Effector memory CD8-positive, alpha-beta T cell (primary cell): ENCODE results near the gene ZMYND8.
"Not testable (repeated sequence)": the region's sequence is repeated elsewhere in the genome, so short reads cannot be mapped to it uniquely, and the experiment has no call there.

Experiments
- ATAC-seq: fragments of 150-1000 bp; cut with Tn5 transposase; replicated peaks from 2 replicates; pipeline ENCODE4 v1.10.0; 2021; ENCODE audit warnings: mild to moderate bottlenecking, moderate library complexity
- DNase-seq, 3 experiments: peaks; one replicate each; pipeline ENCODE4 v3.0.0; 2021
- H3K27ac Mint-ChIP-seq, 2 donors: one replicate each; pipeline ENCODE4 v1.8.0; 2022; ENCODE audit warnings: mild to moderate bottlenecking in 2 of 2, mixed read lengths in 2 of 2, moderate library complexity in 2 of 2
- H3K27me3 Mint-ChIP-seq, 2 donors: one replicate each; pipeline ENCODE4 v1.8.0; 2022; ENCODE audit warnings: mixed read lengths in 2 of 2
- H3K36me3 Mint-ChIP-seq: one replicate; pipeline ENCODE4 v1.8.0; 2022; ENCODE audit warnings: mild to moderate bottlenecking, moderate library complexity, mixed read lengths; ENCODE audit not compliant: insufficient read depth
- H3K4me1 Mint-ChIP-seq, 2 donors: one replicate each; pipeline ENCODE4 v1.8.0; 2022; ENCODE audit warnings: low read depth in 2 of 2, mixed read lengths in 2 of 2
- H3K4me3 Mint-ChIP-seq, 2 donors: one replicate each; pipeline ENCODE4 v1.8.0; 2022; ENCODE audit warnings: mild to moderate bottlenecking in 2 of 2, mixed read lengths in 2 of 2, moderate library complexity in 2 of 2
- H3K9me3 Mint-ChIP-seq, 2 donors: one replicate each; pipeline ENCODE4 v1.8.0; 2022; ENCODE audit warnings: mixed read lengths in 2 of 2

Gene ZMYND8

DNA sequence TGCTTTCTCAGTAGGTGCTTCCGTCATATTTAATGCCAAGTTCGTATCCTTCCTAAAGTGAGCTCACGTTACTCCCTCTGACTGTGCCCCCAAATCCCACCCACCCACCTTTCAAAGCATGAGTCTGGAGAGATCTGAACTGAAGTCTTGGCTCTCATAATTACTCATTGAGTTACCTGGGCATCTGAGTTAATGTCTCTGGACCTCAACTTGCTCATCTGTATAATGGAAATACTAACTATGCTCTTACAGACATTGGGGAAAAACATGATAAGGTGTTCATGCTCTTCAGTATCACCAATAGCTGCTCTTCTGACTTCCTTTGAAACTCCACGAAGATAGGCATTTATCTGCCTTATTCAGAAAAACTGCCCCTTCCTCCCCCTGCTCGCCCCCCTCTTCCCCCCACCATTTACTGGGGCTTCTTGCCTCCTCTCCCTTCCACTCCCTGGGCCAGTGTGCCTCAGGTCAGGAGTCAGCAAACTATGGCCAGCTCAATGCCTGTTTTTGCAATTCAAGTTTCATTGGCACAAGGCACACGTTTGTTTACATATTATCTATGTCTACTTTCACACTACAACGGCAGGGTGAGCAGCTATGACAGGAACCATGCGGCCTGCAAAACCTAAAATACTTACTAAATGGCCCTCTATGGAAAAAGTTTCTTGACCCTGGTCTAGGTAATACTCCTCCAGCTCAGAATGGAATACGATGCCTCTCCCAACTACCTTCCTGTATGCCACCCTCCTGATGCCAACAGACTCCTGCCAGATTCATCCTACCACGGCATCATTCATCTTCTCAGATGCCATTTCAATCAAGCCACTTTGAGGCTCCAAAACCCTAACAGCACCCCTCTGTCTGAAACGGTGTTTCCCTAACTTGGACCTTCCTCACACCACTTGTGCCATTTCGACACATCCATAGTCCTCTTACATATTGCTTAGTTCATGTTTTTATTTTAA lies 138.7 kb downstream of the ZMYND8 start:
- H3K27me3 Mint-ChIP-seq: no peaks in the 10 kb centered on the region
- H3K4me1 Mint-ChIP-seq: peaks cover 0 to 10% of the 10 kb centered on the region in 2 donors
- DNase-seq (no peak), ATAC-seq (no peak)
- peaks cover 67% of the 10 kb centered on the region for H3K36me3 Mint-ChIP-seq
- no peak overlapping the region for H3K4me3 Mint-ChIP-seq
- H3K27ac Mint-ChIP-seq: peak overlapping the region in 1 of 2 donors; percentile 4
- H3K9me3 Mint-ChIP-seq: no peaks in the 10 kb centered on the region

DNA sequence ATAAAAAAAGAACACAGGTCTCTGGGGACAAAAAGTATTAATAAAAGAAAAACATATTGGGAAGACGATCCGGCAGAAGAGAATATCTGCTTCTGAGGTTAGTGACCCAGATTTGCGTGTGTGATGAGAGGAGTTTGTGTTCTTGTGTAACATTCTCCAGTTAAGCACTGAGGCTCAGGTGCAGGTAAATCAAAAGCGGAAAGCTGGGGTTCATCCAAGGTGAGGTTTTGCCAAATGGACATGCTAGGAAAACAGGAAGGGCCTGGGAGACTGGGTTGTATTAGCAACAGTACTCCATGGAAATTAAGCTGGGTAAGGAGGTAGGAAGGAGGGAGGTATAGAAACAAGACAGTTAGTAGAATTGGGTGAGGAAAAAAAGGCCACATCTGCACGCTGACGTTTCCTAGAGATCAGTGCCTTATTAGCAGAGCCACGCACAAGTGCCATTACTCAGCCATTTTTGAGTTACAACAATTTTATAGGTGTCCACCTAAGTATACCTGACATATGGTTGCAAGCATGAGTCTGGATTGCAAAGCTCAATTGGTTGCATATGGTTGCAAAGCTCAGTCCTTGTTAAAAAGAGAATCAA lies 139.6 kb downstream of the ZMYND8 start:
- no peak for ATAC-seq
- H3K27me3 Mint-ChIP-seq: no peaks in the 10 kb centered on the region
- no peak for DNase-seq
- peak overlapping the region in 1 of 2 donors; percentile 12 for H3K27ac Mint-ChIP-seq
- peaks cover 59% of the 10 kb centered on the region for H3K36me3 Mint-ChIP-seq
- peaks cover 0 to 10% of the 10 kb centered on the region in 2 donors for H3K4me1 Mint-ChIP-seq
- H3K4me3 Mint-ChIP-seq: no peak overlapping the region
- no peaks in the 10 kb centered on the region for H3K9me3 Mint-ChIP-seq

DNA sequence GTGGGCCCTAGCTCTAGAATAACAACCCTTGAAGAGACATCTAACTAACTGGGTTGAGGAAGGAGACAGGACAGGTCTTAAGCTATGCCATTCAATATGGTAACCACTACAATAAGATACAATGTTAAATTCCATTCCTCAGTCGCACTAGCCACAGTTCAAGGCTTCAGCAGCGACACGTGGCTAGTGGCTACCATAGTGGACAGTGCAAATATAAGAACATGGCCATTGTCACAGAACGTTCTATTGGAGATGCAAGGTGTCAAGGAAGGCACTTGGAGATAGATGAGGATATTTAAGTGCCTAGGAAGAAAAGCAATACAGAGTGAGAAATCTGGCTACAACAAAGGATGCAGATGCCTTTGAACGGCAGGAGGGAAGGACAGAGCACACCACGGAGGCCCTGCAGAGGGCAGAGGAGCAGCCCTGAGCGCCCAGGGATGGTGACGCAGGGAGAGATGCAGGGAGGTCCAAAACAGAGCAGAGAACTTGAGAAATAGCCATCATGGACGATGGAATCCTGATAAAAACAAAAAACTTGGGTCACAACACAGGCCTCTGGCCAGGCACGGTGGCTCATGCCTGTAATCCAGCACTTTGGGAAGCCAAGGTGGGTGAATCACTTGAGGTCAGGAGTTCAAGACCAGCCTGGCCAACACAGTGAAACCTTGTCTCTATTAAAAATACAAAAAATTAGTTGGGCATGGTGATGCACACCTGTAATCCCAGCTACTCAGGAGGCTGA lies 140.7 kb downstream of the ZMYND8 start:
- no peak for DNase-seq
- Mint-ChIP-seq H3K4me1 (peaks cover 0 to 10% of the 10 kb centered on the region in 2 donors), H3K9me3 (no peaks in the 10 kb centered on the region), H3K4me3 (no peak overlapping the region), H3K27me3 (no peaks in the 10 kb centered on the region), H3K36me3 (peaks cover 48% of the 10 kb centered on the region), H3K27ac (peak overlapping the region in 1 of 2 donors; percentile 72)
- ATAC-seq: no peak

DNA sequence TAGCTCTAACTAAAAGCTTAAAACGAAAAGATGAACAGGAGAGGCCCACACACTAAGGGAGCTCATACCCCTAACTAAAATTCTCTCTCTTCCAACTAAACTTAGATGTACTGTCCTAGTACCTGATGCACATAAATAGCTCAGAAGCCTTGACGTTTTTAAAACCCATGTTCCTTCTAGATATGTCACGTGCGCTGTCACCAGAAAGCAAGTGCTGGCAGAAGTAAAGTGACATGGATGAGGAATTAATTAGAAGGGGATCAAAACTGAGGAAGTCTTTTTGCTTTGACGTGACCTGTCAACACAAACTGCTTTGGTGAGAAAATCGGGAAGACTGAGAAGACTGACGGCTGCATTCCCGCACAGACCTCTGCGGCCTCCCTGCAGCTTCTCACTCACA lies 142.5 kb downstream of the ZMYND8 start:
- H3K27me3 Mint-ChIP-seq: no peaks in the 10 kb centered on the region
- ATAC-seq (no peak), DNase-seq (no peak)
- peaks cover 34% of the 10 kb centered on the region for H3K36me3 Mint-ChIP-seq
- H3K9me3 Mint-ChIP-seq: no peaks in the 10 kb centered on the region
- peaks cover 0 to 10% of the 10 kb centered on the region in 2 donors for H3K4me1 Mint-ChIP-seq
- no peak overlapping the region for H3K27ac Mint-ChIP-seq
- H3K4me3 Mint-ChIP-seq: no peak overlapping the region

GRCh38 chr20:47212606-47213207 lies 143.8 kb downstream of the ZMYND8 start:
- H3K27ac Mint-ChIP-seq: no peak overlapping the region
- ATAC-seq: no peak
- DNase-seq: no peak
- no peaks in the 10 kb centered on the region for H3K9me3 Mint-ChIP-seq
- no peaks in the 10 kb centered on the region for H3K27me3 Mint-ChIP-seq
- H3K36me3 Mint-ChIP-seq: peaks cover 37% of the 10 kb centered on the region
- H3K4me1 Mint-ChIP-seq: peaks cover 0 to 5% of the 10 kb centered on the region in 2 donors
- no peak overlapping the region for H3K4me3 Mint-ChIP-seq

DNA sequence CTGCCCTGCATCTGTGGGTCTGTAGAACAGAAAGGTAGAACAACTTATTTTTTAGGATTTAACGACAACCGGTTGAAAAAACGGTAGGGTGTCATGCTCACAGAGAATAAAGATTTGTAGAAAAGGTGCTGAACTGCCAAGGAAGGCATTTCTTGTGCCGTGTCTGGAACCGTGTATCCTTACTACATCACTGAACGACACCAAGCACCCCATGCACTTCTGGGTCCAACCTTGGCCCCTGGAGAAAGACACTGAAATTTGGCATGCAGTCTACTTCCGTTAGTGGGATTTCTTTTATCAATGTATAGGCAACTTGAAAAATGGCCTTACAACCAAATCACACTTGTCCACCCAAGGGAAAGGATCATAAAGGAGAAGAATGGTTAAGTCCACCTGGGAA lies 145.5 kb downstream of the ZMYND8 start:
- DNase-seq: no peak
- H3K4me3 Mint-ChIP-seq: no peak overlapping the region

DNA sequence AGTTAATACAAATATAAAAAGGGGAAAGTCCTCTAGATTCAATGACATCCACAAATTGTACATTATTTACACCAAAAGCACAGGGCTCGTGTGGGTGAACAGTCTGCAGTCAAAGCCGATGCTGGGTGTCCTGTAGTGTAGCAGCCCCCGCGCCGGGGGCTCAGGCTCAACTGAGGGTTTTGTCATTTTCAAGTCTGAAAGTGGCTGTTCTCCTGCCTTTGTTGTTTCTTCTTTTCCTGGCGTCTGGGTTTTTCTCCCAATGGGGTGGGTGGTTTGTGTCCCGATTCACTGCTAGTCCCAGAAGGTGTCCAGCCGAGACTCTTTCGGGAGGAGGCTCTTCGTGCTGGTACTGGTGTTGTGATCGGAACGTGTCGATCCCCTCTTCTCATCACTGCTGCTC lies 146.0 kb downstream of the ZMYND8 start:
- Mint-ChIP-seq H3K4me1 (no peaks in the 10 kb centered on the region), H3K9me3 (no peaks in the 10 kb centered on the region), H3K4me3 (no peak overlapping the region), H3K27ac (no peak overlapping the region), H3K36me3 (peaks cover 27% of the 10 kb centered on the region), H3K27me3 (no peaks in the 10 kb centered on the region)
- no peak for ATAC-seq
- no peak for DNase-seq

More for the DNA sequence above, 145.5 kb downstream of the ZMYND8 start:
- no peaks in the 10 kb centered on the region for H3K9me3 Mint-ChIP-seq
- no peak overlapping the region for H3K27ac Mint-ChIP-seq
- H3K27me3 Mint-ChIP-seq: no peaks in the 10 kb centered on the region
- peaks cover 0 to 5% of the 10 kb centered on the region in 2 donors for H3K4me1 Mint-ChIP-seq
- H3K36me3 Mint-ChIP-seq: peaks cover 31% of the 10 kb centered on the region
- ATAC-seq: no peak

DNA sequence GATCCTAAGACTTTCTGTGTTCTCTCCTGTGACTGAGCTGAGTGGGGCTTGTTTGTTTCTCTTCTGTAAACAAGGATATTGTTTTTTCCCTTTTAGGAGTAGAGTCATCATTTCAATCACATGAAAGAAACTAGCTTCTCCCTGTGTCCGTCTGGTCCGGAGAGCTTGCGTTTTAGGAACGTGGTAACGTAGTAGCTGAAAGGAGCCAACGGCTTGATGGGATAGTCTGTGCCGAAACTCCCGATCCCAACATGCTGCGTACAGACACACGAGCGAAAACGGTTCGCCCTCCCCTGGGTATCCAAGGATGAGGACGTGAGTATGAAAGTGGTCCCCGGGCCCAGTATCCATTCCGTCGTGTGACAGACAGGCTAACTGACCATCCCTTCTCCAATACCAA lies 146.5 kb downstream of the ZMYND8 start:
- DNase-seq (no peak), ATAC-seq (no peak)
- no peaks in the 10 kb centered on the region for H3K9me3 Mint-ChIP-seq
- no peak overlapping the region for H3K27ac Mint-ChIP-seq
- H3K4me3 Mint-ChIP-seq: no peak overlapping the region
- H3K27me3 Mint-ChIP-seq: no peaks in the 10 kb centered on the region
- H3K36me3 Mint-ChIP-seq: peaks cover 23% of the 10 kb centered on the region
- H3K4me1 Mint-ChIP-seq: no peaks in the 10 kb centered on the region

DNA sequence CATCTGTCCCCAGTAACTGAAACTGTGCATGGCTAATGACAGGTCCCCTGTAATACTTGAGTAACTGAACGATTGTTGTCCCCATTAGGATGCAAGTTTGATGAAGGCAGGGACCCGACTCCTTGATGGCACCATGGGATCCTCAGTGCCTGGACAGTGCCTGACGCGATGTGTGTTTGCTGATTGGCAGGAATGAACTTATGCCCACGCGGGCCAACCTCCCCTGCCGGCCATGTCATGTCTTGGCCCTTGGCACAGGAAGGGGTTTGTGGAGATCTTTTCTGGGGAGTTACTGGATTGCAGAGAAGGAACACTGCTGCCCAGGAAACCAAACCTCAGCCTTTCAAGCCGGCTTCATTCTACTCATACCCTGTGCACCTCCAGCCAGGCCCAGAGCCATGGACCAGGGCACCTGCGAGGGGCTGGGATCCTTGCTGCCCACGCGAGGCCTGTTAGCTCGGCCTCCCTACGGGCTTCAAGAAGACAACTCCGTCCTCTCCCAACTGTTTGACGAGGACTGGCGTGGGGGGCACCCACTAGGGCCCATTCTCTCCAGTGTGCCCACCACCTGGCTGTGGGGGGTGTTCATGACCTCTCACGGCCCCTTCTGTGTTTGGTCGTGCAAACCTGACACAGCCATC lies 147.8 kb downstream of the ZMYND8 start:
- H3K4me3 Mint-ChIP-seq: no peak overlapping the region
- H3K27me3 Mint-ChIP-seq: no peaks in the 10 kb centered on the region
- peaks cover 19% of the 10 kb centered on the region for H3K36me3 Mint-ChIP-seq
- H3K9me3 Mint-ChIP-seq: no peaks in the 10 kb centered on the region
- no peaks in the 10 kb centered on the region for H3K4me1 Mint-ChIP-seq
- ATAC-seq (no peak), DNase-seq (no peak)
- no peak overlapping the region for H3K27ac Mint-ChIP-seq

DNA sequence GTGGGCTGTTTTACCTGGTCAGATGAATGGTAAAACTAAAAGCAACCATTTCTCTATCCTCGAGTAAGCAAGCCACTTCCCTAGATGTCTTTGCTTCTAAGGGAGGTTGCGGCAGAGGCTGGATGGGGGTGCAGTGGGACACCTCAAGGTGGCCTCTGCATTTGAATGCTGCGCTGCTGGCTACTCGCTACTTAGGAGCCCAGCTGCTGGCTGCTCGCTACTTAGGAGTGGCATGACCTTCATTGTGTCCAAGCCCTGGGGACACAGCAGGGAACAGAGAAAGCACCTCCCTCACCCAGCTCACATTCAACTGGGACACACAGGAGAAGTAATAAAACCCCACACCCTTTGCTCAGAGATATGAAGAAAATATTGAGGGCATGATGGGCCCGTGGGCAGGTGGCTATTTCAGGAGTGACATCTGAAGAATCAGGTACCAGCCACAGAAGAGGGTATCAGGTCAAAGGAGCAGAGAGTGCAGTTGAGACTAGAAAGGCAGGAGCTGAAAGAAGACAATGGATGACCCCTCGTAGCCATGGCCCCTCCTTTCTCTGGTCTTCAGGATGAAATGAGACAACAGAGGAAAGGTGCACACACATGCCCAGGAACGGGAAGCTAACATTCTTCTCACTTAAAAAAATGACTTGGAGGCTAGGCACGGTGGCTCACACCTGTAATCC lies 149.4 kb downstream of the ZMYND8 start:
- H3K4me1 Mint-ChIP-seq: no peaks in the 10 kb centered on the region
- ATAC-seq (no peak), DNase-seq (no peak)
- H3K27me3 Mint-ChIP-seq: no peaks in the 10 kb centered on the region
- no peak overlapping the region for H3K4me3 Mint-ChIP-seq
- peak overlapping the region; percentile 63 to 71 for H3K27ac Mint-ChIP-seq
- H3K9me3 Mint-ChIP-seq: no peaks in the 10 kb centered on the region
- peaks cover 19% of the 10 kb centered on the region for H3K36me3 Mint-ChIP-seq

GRCh38 chr20:47206552-47206951 lies 149.9 kb downstream of the ZMYND8 start:
- peak overlapping the region; percentile 69 to 71 for H3K27ac Mint-ChIP-seq
- DNase-seq, H3K4me3 Mint-ChIP-seq, H3K9me3 Mint-ChIP-seq, ATAC-seq, H3K27me3 Mint-ChIP-seq, H3K4me1 Mint-ChIP-seq: not testable (repeated sequence)
- peaks cover 19% of the 10 kb centered on the region for H3K36me3 Mint-ChIP-seq

DNA sequence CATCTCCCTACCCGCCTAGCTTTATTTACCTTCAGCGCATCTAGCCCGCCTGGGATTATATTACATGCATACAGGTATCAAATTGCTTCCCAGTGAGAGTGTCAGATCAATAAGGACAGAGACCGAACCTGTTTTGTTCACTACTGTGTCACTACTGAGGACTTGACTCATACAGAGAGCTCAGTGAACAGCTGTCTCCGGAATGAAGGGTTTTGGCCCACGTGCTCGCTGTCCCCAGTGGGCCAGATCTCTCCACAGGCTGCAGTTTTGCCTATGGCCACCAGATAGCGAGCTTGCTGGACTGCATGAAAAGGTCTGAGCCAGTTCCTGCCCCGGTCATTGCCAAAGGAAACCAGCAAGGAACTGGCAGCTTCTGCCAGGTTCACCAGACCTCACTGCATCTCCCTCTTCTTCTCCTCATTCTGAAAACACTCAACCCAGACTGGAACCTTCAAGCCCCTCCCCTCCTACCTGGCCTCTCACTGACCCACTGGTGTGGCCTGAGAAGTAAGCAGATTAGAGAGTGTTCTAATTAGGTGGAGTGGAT lies 150.8 kb downstream of the ZMYND8 start:
- no peak for DNase-seq
- Mint-ChIP-seq H3K9me3 (no peaks in the 10 kb centered on the region), H3K27ac (peak overlapping the region in 1 of 2 donors; percentile 69), H3K36me3 (peaks cover 19% of the 10 kb centered on the region), H3K4me3 (no peak overlapping the region), H3K27me3 (no peaks in the 10 kb centered on the region), H3K4me1 (no peaks in the 10 kb centered on the region)
- ATAC-seq: no peak
